BLaER1 (cell line): ENCODE data around the gene LRP3.
A peak's percentile ranks its signal among the peaks of the same experiment; 100 is the strongest.
"Not testable (repeated sequence)": the region's sequence is repeated elsewhere in the genome, so short reads cannot be mapped to it uniquely, and the experiment has no call there.

Experiments
- H3K27ac ChIP-seq: shearing (Covaris generic); formaldehyde crosslinking; 2 replicates; pipeline ENCODE4 v1.8.1; 2022
- H3K27me3 ChIP-seq: shearing (Covaris generic); formaldehyde crosslinking; 2 replicates; pipeline ENCODE4 v1.8.1; 2022
- H3K36me3 ChIP-seq: shearing (Covaris generic); formaldehyde crosslinking; 2 replicates; pipeline ENCODE4 v1.8.1; 2022
- H3K4me1 ChIP-seq: shearing (Covaris generic); formaldehyde crosslinking; 2 replicates; pipeline ENCODE4 v1.8.1; 2022
- H3K4me2 ChIP-seq: shearing (Covaris generic); formaldehyde crosslinking; 2 replicates; pipeline ENCODE4 v1.8.1; 2022
- H3K4me3 ChIP-seq: shearing (Covaris generic); formaldehyde crosslinking; 2 replicates; pipeline ENCODE4 v1.8.1; 2022
- H3K9ac ChIP-seq: shearing (Covaris generic); formaldehyde crosslinking; 2 replicates; pipeline ENCODE4 v1.8.1; 2022
- H3K9me3 ChIP-seq: shearing (Covaris generic); formaldehyde crosslinking; 2 replicates; pipeline ENCODE4 v1.8.1; 2022
- H4K20me1 ChIP-seq: shearing (Covaris generic); formaldehyde crosslinking; 2 replicates; pipeline ENCODE4 v1.8.1; 2022
- Cebpa-rat ChIP-seq: shearing (Covaris generic); IDR thresholded peaks from 2 replicates; pipeline ENCODE4 v1.8.1; 2022

LRP3 gene

GRCh38 chr19:33175156-33175782 is 18.9 kb upstream of the LRP3 start:
- peak overlapping the region; percentile 78 for H3K4me3 ChIP-seq
- H3K27ac ChIP-seq, result no peak overlapping the region
- peaks cover under 1% of the 10 kb centered on the region; the same call in 1 of the 2 replicates for H3K9me3 ChIP-seq
- H3K4me2 ChIP-seq, result peak overlapping the region; percentile 90
- no peak for TF ChIP-seq Cebpa-rat
- peaks cover 70% of the 10 kb centered on the region for H3K4me1 ChIP-seq
- no peaks in the 10 kb centered on the region for H4K20me1 ChIP-seq
- no peaks in the 10 kb centered on the region for H3K27me3 ChIP-seq
- H3K9ac ChIP-seq, result peak overlapping the region; percentile 94; the same call in 1 of the 2 replicates
- H3K36me3 ChIP-seq, result no peaks in the 10 kb centered on the region

DNA sequence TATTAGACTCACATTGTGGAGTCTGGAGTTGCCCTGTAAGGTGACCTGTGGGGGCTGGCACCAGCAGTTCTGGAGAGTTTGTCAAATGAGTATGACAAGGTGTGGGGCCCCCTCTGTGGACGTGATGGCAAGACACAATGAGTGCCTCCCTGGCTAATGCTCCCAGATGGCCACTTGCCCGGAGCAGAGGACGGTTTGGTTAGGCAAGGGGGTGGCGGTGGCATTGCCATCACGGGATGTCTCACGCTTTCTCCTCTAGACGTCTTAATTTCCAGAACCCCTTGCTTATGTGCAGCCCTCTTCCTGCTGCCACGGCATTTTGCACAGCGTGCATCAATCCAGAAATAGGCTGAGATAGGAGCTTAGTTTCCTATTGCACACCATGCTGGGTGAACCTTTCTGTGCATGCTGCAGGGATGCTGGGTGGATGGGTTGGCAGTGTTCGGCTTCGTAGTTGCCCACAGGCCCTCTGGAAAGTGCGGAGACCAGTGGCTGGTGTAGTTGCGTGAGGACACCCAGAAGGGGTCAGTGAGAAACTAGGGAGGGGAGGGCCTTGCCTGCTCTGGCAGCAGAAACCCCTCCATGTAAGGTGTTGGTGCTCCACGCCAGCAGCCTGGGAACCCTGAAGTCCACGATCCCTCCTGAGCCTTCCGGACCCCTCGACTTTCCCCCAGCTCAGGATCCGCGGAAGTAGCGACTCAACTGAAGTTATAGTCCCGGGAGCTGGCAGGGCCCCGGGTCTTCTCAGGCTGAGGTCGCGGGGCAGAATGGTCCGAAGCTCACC is 18.1 kb upstream of the LRP3 start:
- Histone ChIP-seq H3K4me3 (peak overlapping the region; percentile 78), H4K20me1 (no peaks in the 10 kb centered on the region), H3K27me3 (no peaks in the 10 kb centered on the region), H3K36me3 (no peaks in the 10 kb centered on the region), H3K9ac (peak overlapping the region; percentile 94), H3K9me3 (no peaks in the 10 kb centered on the region), H3K27ac (peak overlapping the region; percentile 91), H3K4me1 (peaks cover 68% of the 10 kb centered on the region), H3K4me2 (peak overlapping the region; percentile 90)
- TF ChIP-seq Cebpa-rat, result no peak

DNA sequence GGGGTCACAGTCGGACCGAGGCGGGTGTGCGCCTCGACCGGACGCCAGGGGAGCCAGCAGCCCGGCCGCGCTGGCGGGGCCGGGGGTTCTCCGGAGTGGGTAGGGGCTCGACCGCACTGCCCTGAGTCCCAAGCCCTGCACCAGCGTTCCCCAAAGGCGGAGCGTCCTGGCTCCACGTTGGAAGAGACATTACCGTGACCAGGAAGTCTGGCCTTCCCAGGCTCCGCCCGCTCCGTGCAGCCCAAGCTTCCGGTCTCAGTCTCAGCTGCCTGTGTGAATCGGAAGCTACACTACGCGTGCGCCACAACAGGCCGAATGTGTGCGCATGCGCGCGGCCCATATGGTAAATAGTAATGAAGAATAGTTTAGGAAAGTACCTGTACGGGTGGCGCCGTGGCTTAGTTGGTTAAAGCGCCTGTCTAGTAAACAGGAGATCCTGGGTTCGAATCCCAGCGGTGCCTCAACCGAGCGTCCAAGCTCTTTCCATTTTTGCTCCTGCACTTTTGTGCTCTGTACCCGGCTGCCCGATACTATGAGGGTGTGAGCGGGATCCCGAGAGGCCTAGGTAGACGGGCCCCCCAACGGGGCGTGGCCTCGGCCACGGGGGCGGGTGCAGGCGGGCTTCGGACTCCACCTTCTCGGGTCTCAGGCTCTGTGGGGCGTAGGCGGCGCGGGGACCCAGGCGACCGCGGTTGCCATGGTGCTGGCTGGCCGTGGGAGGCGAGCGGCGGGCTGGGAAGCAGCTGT is 17.3 kb upstream of the LRP3 start:
- Histone ChIP-seq H3K9ac (peak overlapping the region; percentile 94), H3K4me3 (peak overlapping the region; percentile 78), H3K4me1 (peaks cover 66% of the 10 kb centered on the region), H3K36me3 (no peaks in the 10 kb centered on the region), H3K27me3 (no peaks in the 10 kb centered on the region), H3K4me2 (peak overlapping the region; percentile 90), H3K27ac (peak overlapping the region; percentile 91), H4K20me1 (no peaks in the 10 kb centered on the region), H3K9me3 (no peaks in the 10 kb centered on the region)
- TF ChIP-seq Cebpa-rat, result no peak

DNA sequence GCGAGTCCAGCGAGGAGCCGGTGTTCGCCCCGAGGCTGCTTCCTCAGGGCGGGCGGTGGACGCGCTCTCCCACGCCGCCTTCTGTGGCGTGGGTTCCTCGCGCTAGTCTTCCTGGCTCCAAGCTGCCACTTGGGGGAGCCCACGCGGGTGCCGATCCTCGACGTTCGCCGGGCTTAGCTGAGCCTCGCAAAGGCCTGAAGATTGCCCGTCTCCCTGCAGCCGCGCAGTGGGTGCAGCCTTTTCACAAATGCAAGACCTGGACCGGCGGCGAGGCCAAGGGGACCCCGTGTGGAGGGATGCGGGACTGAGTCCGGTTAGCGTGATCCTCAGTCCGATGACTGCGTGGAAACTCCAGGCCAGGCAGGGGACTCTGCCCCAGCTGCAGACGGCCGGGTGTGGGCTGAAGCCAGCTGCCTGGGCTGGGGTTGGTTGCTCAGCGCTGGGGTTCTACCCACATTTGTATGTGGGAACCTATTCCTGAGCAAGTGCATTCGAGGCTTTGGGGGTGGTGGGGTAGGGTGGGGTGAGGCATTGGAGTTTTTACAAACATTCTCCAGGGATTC is 16.6 kb upstream of the LRP3 start:
- no peak for TF ChIP-seq Cebpa-rat

GRCh38 chr19:33186431-33187182 is 7.5 kb upstream of the LRP3 start:
- Histone ChIP-seq H3K9ac (peak overlapping the region; percentile 59; the same call in 1 of the 2 replicates), H3K27me3 (no peaks in the 10 kb centered on the region), H3K36me3 (no peaks in the 10 kb centered on the region), H3K27ac (peak overlapping the region; percentile 64), H3K4me2 (peak overlapping the region; percentile 88), H3K4me3 (peak overlapping the region; percentile 38; the same call in 1 of the 2 replicates), H3K9me3 (no peaks in the 10 kb centered on the region), H3K4me1 (peaks cover 62% of the 10 kb centered on the region), H4K20me1 (no peaks in the 10 kb centered on the region)
- peak; percentile 62; the same call in 1 of the 2 replicates for TF ChIP-seq Cebpa-rat

More for the DNA sequence above, 16.6 kb upstream of the LRP3 start:
- Histone ChIP-seq H3K9me3 (no peaks in the 10 kb centered on the region), H3K4me1 (peaks cover 64% of the 10 kb centered on the region), H3K4me2 (peak overlapping the region; percentile 90), H3K4me3 (peak overlapping the region; percentile 78), H3K36me3 (no peaks in the 10 kb centered on the region), H3K9ac (peak overlapping the region; percentile 66), H3K27me3 (no peaks in the 10 kb centered on the region), H4K20me1 (no peaks in the 10 kb centered on the region), H3K27ac (peak overlapping the region; percentile 62)

DNA sequence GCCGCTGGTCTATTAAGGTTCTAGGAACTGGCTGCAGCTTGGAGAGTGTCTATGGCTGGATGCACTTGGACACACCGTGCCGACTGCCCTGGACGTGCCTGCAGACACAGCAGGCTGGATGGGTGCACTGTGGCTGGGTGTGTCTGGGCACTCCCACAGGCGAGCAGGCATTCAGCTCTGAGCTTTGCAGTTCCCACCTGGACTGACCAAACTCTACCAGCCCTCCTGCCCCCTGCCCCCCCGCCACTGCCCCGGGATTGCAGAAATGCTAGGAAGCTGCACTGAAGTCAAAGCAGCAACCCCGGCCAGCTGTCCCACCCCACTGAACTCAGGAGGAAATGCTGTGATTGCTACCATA is 7.0 kb upstream of the LRP3 start:
- Histone ChIP-seq H4K20me1 (no peaks in the 10 kb centered on the region), H3K9me3 (no peaks in the 10 kb centered on the region), H3K4me2 (peak overlapping the region; percentile 88), H3K4me1 (peaks cover 56% of the 10 kb centered on the region), H3K36me3 (no peaks in the 10 kb centered on the region), H3K27ac (peak overlapping the region; percentile 64; the same call in 1 of the 2 replicates), H3K27me3 (no peaks in the 10 kb centered on the region), H3K4me3 (no peak overlapping the region), H3K9ac (no peak overlapping the region)
- no peak for TF ChIP-seq Cebpa-rat

DNA sequence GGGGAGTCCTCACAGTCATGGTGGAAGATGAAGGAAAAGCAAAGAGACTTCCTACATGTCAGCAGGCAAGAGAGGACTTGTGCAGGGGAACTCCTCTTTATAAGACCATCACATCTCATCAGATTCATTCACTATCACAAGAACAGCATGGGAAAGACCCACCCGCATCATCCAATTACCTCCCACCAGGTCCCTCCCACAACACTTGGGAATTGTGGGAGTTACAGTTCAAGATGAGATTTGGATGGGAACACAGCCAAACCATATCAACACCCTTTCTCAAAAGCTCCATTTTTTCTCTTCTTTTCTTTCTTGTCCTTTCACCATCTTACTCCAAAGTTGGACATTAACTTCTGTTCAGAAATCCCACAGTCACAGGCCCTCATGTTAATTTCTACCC is 4.7 kb upstream of the LRP3 start:
- Histone ChIP-seq H3K36me3 (no peaks in the 10 kb centered on the region), H4K20me1 (no peaks in the 10 kb centered on the region), H3K27ac (no peak overlapping the region), H3K27me3 (no peaks in the 10 kb centered on the region), H3K4me2 (no peak overlapping the region), H3K4me1 (peaks cover 53% of the 10 kb centered on the region), H3K9me3 (no peaks in the 10 kb centered on the region), H3K9ac (no peak overlapping the region), H3K4me3 (no peak overlapping the region)
- no peak for TF ChIP-seq Cebpa-rat

- peaks cover 11% of the 10 kb centered on the region for H4K20me1 ChIP-seq
- not testable (repeated sequence) for H3K27me3 ChIP-seq, H3K9me3 ChIP-seq, H3K27ac ChIP-seq, H3K4me2 ChIP-seq, H3K9ac ChIP-seq, H3K36me3 ChIP-seq, H3K4me3 ChIP-seq
- peaks cover 46% of the 10 kb centered on the region for H3K4me1 ChIP-seq
Observed at GRCh38 chr19:33191092-33191491, 3.0 kb upstream of the LRP3 start.

DNA sequence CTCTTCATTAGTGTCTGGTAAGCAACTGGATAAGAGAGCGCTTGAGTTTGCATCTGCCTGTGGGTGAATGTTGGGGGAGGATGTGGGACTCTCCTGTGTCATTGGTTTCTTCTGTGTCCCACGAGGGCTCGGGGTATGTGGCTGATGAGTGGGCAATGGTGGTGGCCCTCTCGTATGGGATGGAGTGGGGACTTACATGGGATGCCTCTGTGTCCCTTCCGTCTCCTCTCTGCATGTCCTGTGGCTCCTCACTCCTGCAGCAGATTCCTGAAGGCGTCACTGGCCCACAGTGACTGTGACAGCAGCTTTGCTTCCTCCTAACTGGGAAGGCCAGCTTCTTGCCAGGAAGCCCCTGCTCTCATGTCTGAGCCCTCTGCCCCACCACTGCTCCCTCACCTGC is 2.6 kb upstream of the LRP3 start:
- no peaks in the 10 kb centered on the region for H3K27me3 ChIP-seq
- H3K4me2 ChIP-seq, result no peak overlapping the region
- H3K4me1 ChIP-seq, result peaks cover 46% of the 10 kb centered on the region
- TF ChIP-seq Cebpa-rat, result no peak
- H3K36me3 ChIP-seq, result peaks cover 2% of the 10 kb centered on the region; the same call in 1 of the 2 replicates
- no peak overlapping the region for H3K27ac ChIP-seq
- no peak overlapping the region for H3K4me3 ChIP-seq
- H3K9me3 ChIP-seq, result no peaks in the 10 kb centered on the region
- H3K9ac ChIP-seq, result no peak overlapping the region
- peaks cover 15% of the 10 kb centered on the region for H4K20me1 ChIP-seq
